Fibroblast of mammary gland (primary cell): ENCODE measurements around the gene WWC2.
A peak's percentile ranks its signal among the peaks of the same experiment; 100 is the strongest.

Source experiments
- DNase-seq: peaks from one replicate; pipeline ENCODE4 v3.0.0-alpha.2; 2010; ENCODE audit warnings: low read depth
- H3K4me3 ChIP-seq: 2 replicates; pipeline ENCODE4 v1.5.1; 2011; ENCODE audit warnings: low read depth, mild to moderate bottlenecking, low read length, moderate library complexity; ENCODE audit not compliant: control insufficient read depth
- TF ChIP-seq, protein P1 (sequence below): conservative IDR thresholded peaks from 2 replicates; pipeline ENCODE4 v1.5.1; 2011; ENCODE audit warnings: low read depth, low read length, inconsistent platforms; ENCODE audit not compliant: control insufficient read depth, insufficient read depth

The WWC2 gene

DNA sequence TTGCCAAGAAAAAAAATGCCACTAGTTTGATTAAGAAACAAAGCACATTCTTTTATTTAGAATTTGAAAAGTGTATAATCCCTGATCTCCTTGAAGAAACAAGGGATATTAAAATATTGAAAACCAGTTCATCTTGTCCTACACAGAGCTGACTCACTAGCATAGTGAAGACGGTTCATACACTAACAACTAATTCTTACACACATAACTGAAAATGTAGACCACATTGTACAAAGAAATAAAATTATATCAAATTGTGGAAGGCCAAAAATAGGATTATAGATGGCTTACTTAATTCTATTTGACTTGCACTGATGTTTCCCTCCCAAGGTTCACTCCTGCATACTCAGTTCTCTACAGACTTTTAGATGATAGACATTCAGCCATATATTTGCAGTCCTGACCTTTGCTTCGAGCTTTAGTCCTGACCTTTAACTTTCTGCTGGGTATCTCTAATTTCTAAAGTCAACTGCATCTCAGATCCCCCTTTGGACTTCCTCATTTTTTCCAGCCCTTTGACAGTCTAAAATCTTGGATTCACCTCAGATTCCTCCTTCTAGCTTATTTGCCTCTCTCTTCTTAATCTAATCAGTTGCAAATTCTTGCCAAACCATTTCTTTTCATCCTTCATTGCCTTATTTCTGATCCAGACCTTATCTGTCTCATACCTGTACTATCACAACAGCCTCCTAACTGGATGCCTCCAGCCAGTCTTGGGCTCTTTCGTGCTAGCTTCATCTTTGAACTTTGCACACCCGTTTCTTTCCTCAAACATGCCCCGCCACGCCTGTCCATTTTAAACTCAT, 4.5 kb upstream of the WWC2 start:
- no peak overlapping the region for H3K4me3 ChIP-seq
- DNase-seq = no peak
- TF ChIP-seq, protein P1, sequence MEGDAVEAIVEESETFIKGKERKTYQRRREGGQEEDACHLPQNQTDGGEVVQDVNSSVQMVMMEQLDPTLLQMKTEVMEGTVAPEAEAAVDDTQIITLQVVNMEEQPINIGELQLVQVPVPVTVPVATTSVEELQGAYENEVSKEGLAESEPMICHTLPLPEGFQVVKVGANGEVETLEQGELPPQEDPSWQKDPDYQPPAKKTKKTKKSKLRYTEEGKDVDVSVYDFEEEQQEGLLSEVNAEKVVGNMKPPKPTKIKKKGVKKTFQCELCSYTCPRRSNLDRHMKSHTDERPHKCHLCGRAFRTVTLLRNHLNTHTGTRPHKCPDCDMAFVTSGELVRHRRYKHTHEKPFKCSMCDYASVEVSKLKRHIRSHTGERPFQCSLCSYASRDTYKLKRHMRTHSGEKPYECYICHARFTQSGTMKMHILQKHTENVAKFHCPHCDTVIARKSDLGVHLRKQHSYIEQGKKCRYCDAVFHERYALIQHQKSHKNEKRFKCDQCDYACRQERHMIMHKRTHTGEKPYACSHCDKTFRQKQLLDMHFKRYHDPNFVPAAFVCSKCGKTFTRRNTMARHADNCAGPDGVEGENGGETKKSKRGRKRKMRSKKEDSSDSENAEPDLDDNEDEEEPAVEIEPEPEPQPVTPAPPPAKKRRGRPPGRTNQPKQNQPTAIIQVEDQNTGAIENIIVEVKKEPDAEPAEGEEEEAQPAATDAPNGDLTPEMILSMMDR = no peak

- H3K4me3 ChIP-seq = no peak overlapping the region
- DNase-seq = no peak
- TF ChIP-seq, protein P1 = no peak
Measured at GRCh38 chr4:183095199-183095512, 3.9 kb upstream of the WWC2 start.

GRCh38 chr4:183096276-183096965, 2.6 kb upstream of the WWC2 start:
- no peak for DNase-seq
- TF ChIP-seq, protein P1 = no peak

DNA sequence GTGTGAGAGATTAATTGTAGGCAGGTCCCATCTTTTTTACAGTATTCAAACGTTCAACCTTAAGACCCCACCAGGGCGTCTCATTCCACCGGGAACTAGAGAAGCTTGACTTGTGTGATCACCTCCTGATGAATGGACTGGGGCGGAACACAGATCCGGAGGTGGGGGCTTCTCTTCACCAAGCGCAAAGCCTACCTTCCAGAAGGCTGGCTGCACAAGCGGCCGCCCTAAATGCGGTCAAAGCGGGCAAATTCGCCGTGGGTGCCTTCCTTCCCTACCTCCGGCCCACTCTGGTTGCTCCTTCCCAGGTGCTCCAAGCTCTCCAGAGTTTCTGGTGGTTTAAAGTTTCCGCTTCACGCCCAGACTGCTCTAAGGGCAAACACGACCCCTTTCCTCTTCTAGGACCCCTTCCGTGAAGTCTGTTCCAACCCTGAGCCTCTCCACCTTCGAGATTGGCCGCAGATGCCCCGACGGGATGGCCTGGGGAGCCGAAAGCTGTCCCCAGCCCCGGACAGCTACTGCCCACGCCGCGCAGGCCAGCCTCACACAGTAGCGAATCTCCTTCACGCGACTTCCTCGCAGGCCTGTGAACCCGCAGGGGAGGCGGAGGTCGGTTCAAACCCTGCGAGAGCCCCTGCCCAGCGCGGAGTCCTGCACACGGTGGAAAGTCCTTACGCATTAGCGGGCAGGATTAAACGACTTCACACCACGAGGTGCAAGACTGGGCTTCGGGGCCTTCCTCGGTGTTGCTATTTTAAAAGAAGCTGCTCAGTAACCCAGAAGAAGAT, 1.6 kb upstream of the WWC2 start:
- TF ChIP-seq, protein P1 = no peak
- peak; percentile 11 for DNase-seq

More at GRCh38 chr4:183096276-183096965, 2.6 kb upstream of the WWC2 start:
- H3K4me3 ChIP-seq = no peak overlapping the region

GRCh38 chr4:183098019-183098722, 886 bp upstream of the WWC2 start:
- H3K4me3 ChIP-seq = peak overlapping the region; percentile 71
- DNase-seq = peak; percentile 43
- TF ChIP-seq, protein P1 = no peak

More for the DNA sequence above, 1.6 kb upstream of the WWC2 start:
- H3K4me3 ChIP-seq = peak overlapping the region; percentile 71
